ENCODE data around the gene AGR3. TPM values are rescaled to one million over a fixed set of nuclear protein-coding genes. Genes with fewer than 3 reads are reported as not detected.

The AGR3 gene
- total and polyA plus RNA-seq, 2 experiments from 2014 or later = not detected

DNA sequence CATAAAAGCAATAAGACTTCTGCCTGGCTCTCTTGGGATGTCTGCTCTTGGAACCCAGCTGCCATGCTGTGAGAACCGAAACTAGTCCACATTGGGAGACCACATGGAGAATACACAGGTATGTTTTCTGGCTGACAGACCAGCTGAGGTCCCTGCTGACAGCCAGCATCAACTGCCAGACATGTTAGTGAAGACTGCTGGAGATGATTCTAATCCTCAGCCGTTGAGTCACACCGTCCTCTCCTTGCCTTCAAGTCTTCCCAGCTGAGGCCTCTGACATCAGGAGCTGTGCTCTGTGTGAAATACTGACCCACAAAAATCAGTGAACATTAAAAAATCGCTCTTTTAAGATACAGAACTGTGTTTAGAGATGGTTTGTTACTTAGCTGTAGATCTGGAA lies 40.1 kb downstream of the AGR3 start:
- Histone ChIP-seq H3F3A (ENCODE audit: insufficient read depth) (peaks cover 18% of the 10 kb centered on the region), H3K4me1 (ENCODE audit: insufficient read depth) (peaks cover 28% of the 10 kb centered on the region), H3K27me3 (replicated peaks; ENCODE audit: insufficient read depth) (no peaks in the 10 kb centered on the region), H2AFZ (peak overlapping the region; percentile 23; the same call in 1 of the 2 replicates), H3K4me3 (no peak overlapping the region), H3K9me2 (ENCODE audit: insufficient read depth) (no peaks in the 10 kb centered on the region), H3K79me2 (ENCODE audit: insufficient read depth) (no peaks in the 10 kb centered on the region), H3K4me2 (ENCODE audit: unreplicated experiment) (no peak overlapping the region), H3K27ac (no peak overlapping the region), H3K36me3 (ENCODE audit: low read depth) (no peaks in the 10 kb centered on the region), H3K9ac (no peak overlapping the region), H4K20me1 (ENCODE audit: insufficient read depth) (no peaks in the 10 kb centered on the region), H3K9me3 (ENCODE audit: low read depth) (no peaks in the 10 kb centered on the region)
- in situ Hi-C loops (cut with MboI) = no loop called here
- DNase-seq = peak; percentile 68
- WGBS, 2 experiments (ENCODE audit: low coverage in 1 of 2, low lambda C conversion rate in 2 of 2, missing lambda C conversion rate in 2 of 2) = 66 to 73% methylated on average over 4 of the region's 4 CpGs
- no peak for TF ChIP-seq EZH2 (IDR thresholded peaks at IDR 0.05; ENCODE audit: insufficient read depth, poor library complexity, severe bottlenecking)
- TF ChIP-seq EZH2phosphoT487 (IDR thresholded peaks at IDR 0.05; ENCODE audit: insufficient read depth, low read depth) = no peak

DNA sequence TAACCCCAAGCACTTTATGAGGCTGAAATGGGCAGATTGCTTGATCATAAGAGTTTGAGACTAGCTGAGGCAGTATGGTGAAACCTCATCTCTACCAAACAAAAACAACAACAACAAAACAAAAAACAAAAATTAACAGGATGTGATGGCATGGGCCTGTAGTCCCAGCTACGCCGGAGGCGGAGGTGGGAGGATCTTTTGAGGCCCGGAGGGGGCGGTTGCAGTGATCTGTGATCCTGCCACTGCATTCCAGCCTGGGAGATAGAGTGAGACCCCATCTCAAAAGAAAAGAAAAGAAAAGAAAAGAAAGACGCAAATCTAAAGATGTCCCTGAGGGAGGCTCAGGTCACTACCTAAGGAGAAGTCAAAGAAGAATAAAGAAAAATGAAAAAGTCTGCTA lies 41.7 kb downstream of the AGR3 start:
- H4K20me1 ChIP-seq (ENCODE audit: insufficient read depth) = no peaks in the 10 kb centered on the region
- no peaks in the 10 kb centered on the region for H3K9me2 ChIP-seq (ENCODE audit: insufficient read depth)
- H3K9me3 ChIP-seq (ENCODE audit: low read depth) = no peaks in the 10 kb centered on the region
- H3K4me2 ChIP-seq (ENCODE audit: unreplicated experiment) = peak overlapping the region; percentile 11
- DNase-seq = no peak
- H3F3A ChIP-seq (ENCODE audit: insufficient read depth) = peaks cover 18% of the 10 kb centered on the region
- in situ Hi-C loops (cut with MboI) = no loop called here
- H3K9ac ChIP-seq = no peak overlapping the region
- H3K4me3 ChIP-seq = no peak overlapping the region
- H2AFZ ChIP-seq = peak overlapping the region; percentile 23
- H3K79me2 ChIP-seq (ENCODE audit: insufficient read depth) = no peaks in the 10 kb centered on the region
- H3K36me3 ChIP-seq (ENCODE audit: low read depth) = no peaks in the 10 kb centered on the region
- no peak for TF ChIP-seq EZH2phosphoT487 (IDR thresholded peaks at IDR 0.05; ENCODE audit: insufficient read depth, low read depth)
- no peaks in the 10 kb centered on the region for H3K27me3 ChIP-seq (replicated peaks; ENCODE audit: insufficient read depth)
- WGBS, 2 experiments (ENCODE audit: low coverage in 1 of 2, low lambda C conversion rate in 2 of 2, missing lambda C conversion rate in 2 of 2) = 84 to 88% methylated on average over 6 of the region's 6 CpGs
- 0 out of 2 replicates have a peak overlapping the region, but pooled peaks have one; percentile 8 for H3K27ac ChIP-seq
- peaks cover 28% of the 10 kb centered on the region for H3K4me1 ChIP-seq (ENCODE audit: insufficient read depth)

DNA sequence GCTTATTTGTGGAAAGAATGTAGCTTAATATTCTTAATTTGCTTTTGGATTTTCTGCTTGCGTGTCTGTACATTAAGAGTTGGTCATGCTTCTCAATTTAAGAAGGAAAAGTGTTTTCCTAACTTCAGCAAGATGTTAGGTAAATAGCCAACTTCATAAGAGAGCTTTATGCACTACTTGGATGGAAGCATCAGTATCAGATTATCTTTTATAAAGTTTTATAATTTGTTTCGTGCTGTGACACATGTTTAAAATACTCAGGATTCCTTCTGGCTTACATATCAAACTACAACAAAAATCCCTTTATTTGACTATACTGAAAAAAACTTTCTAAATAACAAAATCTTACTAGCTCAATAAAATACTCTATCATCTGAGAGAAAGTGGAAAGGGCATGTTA lies 42.1 kb downstream of the AGR3 start:
- no peaks in the 10 kb centered on the region for H3K79me2 ChIP-seq (ENCODE audit: insufficient read depth)
- peak; percentile 46 for DNase-seq
- no peaks in the 10 kb centered on the region for H4K20me1 ChIP-seq (ENCODE audit: insufficient read depth)
- in situ Hi-C loops (cut with MboI) = no loop called here
- peaks cover 18% of the 10 kb centered on the region for H3F3A ChIP-seq (ENCODE audit: insufficient read depth)
- TF ChIP-seq EZH2phosphoT487 (IDR thresholded peaks at IDR 0.05; ENCODE audit: insufficient read depth, low read depth) (no peak), EZH2 (IDR thresholded peaks at IDR 0.05; ENCODE audit: insufficient read depth, poor library complexity, severe bottlenecking) (no peak)
- H3K9me2 ChIP-seq (ENCODE audit: insufficient read depth) = no peaks in the 10 kb centered on the region
- 0 out of 2 replicates have a peak overlapping the region, but pooled peaks have one; percentile 8 for H3K27ac ChIP-seq
- peaks cover 28% of the 10 kb centered on the region for H3K4me1 ChIP-seq (ENCODE audit: insufficient read depth)
- WGBS, 2 experiments (ENCODE audit: low coverage in 1 of 2, low lambda C conversion rate in 2 of 2, missing lambda C conversion rate in 2 of 2) = 33 to 43% methylated on average over 2 of the region's 2 CpGs
- H3K4me2 ChIP-seq (ENCODE audit: unreplicated experiment) = peak overlapping the region; percentile 11
- H3K9me3 ChIP-seq (ENCODE audit: low read depth) = no peaks in the 10 kb centered on the region
- H3K27me3 ChIP-seq (replicated peaks; ENCODE audit: insufficient read depth) = no peaks in the 10 kb centered on the region
- H3K9ac ChIP-seq = no peak overlapping the region
- H3K36me3 ChIP-seq (ENCODE audit: low read depth) = no peaks in the 10 kb centered on the region
- H2AFZ ChIP-seq = peak overlapping the region; percentile 23
- no peak overlapping the region for H3K4me3 ChIP-seq

DNA sequence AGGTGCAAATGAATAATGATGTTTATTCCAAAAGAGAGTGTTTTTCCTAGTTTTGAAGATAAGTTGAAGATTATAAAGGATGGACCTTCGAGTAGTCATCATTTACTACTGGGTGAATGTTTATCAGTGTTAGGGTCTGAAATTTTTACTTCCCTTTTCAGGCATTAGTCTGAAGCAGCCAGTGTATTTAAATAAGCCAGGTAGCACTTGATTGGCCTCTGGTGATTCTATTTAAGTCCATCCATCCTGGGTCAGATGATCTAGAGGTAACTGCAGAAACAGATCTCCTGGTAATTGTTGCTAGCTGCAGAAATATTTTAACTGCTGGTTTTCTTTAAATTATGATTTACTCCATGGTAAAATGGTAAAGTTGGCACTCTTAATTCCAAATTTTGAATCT lies 42.9 kb downstream of the AGR3 start:
- Histone ChIP-seq H3K27me3 (replicated peaks; ENCODE audit: insufficient read depth) (no peaks in the 10 kb centered on the region), H3K9ac (no peak overlapping the region), H4K20me1 (ENCODE audit: insufficient read depth) (no peaks in the 10 kb centered on the region), H3K79me2 (ENCODE audit: insufficient read depth) (no peaks in the 10 kb centered on the region), H3K4me2 (ENCODE audit: unreplicated experiment) (no peak overlapping the region), H3K4me1 (ENCODE audit: insufficient read depth) (peaks cover 28% of the 10 kb centered on the region), H3K36me3 (ENCODE audit: low read depth) (no peaks in the 10 kb centered on the region), H3K27ac (no peak overlapping the region), H3K9me3 (ENCODE audit: low read depth) (no peaks in the 10 kb centered on the region), H2AFZ (no peak overlapping the region; the same call in 1 of the 2 replicates), H3K9me2 (ENCODE audit: insufficient read depth) (no peaks in the 10 kb centered on the region), H3F3A (ENCODE audit: insufficient read depth) (peaks cover 18% of the 10 kb centered on the region), H3K4me3 (no peak overlapping the region)
- no peak for DNase-seq
- TF ChIP-seq EZH2phosphoT487 (IDR thresholded peaks at IDR 0.05; ENCODE audit: insufficient read depth, low read depth) (no peak), EZH2 (IDR thresholded peaks at IDR 0.05; ENCODE audit: insufficient read depth, poor library complexity, severe bottlenecking) (no peak)
- WGBS, 2 experiments (ENCODE audit: low coverage in 1 of 2, low lambda C conversion rate in 2 of 2, missing lambda C conversion rate in 2 of 2) = 88 to 90% methylated on average over 1 of the region's 1 CpG
- in situ Hi-C loops (cut with MboI) = no loop called here

DNA sequence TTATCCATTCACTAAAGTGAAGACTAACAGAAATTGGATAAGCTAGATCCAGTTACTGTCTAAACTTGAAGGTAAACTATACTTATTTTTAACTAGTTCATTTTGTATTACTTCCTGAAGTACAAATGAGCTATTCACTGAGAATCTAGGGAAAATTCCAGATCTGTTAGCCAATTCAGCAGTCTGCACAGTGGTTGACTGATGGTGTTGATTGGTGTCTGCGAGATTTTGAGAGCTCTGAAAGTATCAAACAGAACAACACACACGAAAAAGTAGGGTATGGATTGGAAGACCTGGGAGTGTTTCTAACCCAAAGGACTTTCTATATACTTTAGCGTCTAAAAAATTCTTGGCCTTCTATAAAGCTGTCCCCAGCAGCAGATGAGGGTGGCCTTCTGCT lies 43.4 kb downstream of the AGR3 start:
- Histone ChIP-seq H3K36me3 (ENCODE audit: low read depth) (no peaks in the 10 kb centered on the region), H3K9me2 (ENCODE audit: insufficient read depth) (no peaks in the 10 kb centered on the region), H3F3A (ENCODE audit: insufficient read depth) (peaks cover 18% of the 10 kb centered on the region), H2AFZ (no peak overlapping the region; the same call in 1 of the 2 replicates), H4K20me1 (ENCODE audit: insufficient read depth) (no peaks in the 10 kb centered on the region), H3K27me3 (replicated peaks; ENCODE audit: insufficient read depth) (no peaks in the 10 kb centered on the region), H3K4me2 (ENCODE audit: unreplicated experiment) (no peak overlapping the region), H3K4me1 (ENCODE audit: insufficient read depth) (peaks cover 28% of the 10 kb centered on the region), H3K27ac (no peak overlapping the region), H3K9me3 (ENCODE audit: low read depth) (no peaks in the 10 kb centered on the region), H3K79me2 (ENCODE audit: insufficient read depth) (no peaks in the 10 kb centered on the region), H3K4me3 (no peak overlapping the region), H3K9ac (no peak overlapping the region)
- TF ChIP-seq EZH2 (IDR thresholded peaks at IDR 0.05; ENCODE audit: insufficient read depth, poor library complexity, severe bottlenecking) = no peak
- no peak for TF ChIP-seq EZH2phosphoT487 (IDR thresholded peaks at IDR 0.05; ENCODE audit: insufficient read depth, low read depth)
- in situ Hi-C loops (cut with MboI) = no loop called here
- DNase-seq = peak; percentile 7
- 67% methylated on average over 3 of the region's 3 CpGs for WGBS, 2 experiments (ENCODE audit: low coverage in 1 of 2, low lambda C conversion rate in 2 of 2, missing lambda C conversion rate in 2 of 2)
